SK-N-MC (cell line): ENCODE measurements around the gene PTH2R.

Experiments
- EZH2 ChIP-seq: fragments of 200-600 bp; sonication (generic); IDR thresholded peaks from one replicate; pipeline ENCODE4 v1.6.1; 2017; ENCODE audit warnings: antibody characterized with exemption
- FOXP2 ChIP-seq: optimal IDR thresholded peaks from 2 replicates; pipeline ENCODE3; 2011; ENCODE audit warnings: mild to moderate bottlenecking, moderate library complexity; ENCODE audit not compliant: insufficient read depth; ENCODE audit errors: extremely low read length, control extremely low read depth
- POLR2AphosphoS5 ChIP-seq: IDR thresholded peaks from 2 replicates; pipeline ENCODE4 v1.6.1; 2012; ENCODE audit warnings: mild to moderate bottlenecking, low read depth, low read length, borderline replicate concordance

DNA sequence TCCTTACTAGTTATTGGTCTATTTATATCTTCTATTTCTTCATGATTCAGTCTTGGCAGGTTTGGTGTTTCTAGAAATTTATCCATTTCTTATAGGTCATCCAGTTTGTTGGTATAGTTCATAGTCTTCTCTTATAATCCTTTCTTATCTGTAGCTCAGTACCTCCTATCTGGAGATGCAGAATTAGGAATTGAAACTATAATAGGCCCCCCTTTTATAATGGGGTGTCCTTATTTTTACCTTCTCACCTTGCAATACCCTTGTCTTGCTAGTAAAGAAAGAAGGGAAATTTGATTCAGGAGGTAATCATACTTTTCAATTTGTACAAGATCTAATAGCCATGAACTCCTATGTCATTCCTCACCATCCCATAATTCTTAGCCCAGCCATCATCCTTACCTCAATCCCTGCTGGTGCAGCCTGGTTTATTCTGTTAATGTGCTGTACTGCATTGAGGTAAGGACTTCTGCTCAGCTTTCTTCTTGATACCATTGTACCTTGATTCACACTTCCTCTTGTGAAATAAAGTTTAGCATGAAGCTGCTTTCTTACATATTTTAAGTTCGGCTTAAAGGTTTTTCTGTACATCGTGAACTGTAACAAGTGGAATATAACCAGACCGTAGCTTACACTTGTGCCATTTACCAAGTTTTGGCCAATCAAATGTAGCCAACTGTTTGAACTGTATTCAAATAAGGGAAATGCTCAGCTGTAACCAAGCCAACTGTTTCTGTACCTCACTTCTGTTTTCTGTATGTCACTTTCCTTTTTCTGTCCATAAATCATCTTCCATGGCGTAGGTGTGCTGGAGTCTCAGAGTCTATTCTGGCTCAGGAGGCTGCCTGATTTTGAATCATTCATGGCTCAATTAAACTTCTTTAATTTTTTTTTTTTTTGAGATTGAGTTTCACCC lies 40.1 kb upstream of the PTH2R start:
- TF ChIP-seq EZH2 (no peak), POLR2AphosphoS5 (no peak), FOXP2 (no peak)
